HG03280 (cell line): ENCODE results near the gene TFAP2E.

ENCODE experiments used
- ATAC-seq: cut with Tn5 transposase; IDR thresholded peaks from one replicate; pipeline ENCODE4 v1.9.1; 2021; ENCODE audit warnings: mild to moderate bottlenecking, moderate library complexity; ENCODE audit not compliant: unreplicated experiment

TFAP2E gene

DNA sequence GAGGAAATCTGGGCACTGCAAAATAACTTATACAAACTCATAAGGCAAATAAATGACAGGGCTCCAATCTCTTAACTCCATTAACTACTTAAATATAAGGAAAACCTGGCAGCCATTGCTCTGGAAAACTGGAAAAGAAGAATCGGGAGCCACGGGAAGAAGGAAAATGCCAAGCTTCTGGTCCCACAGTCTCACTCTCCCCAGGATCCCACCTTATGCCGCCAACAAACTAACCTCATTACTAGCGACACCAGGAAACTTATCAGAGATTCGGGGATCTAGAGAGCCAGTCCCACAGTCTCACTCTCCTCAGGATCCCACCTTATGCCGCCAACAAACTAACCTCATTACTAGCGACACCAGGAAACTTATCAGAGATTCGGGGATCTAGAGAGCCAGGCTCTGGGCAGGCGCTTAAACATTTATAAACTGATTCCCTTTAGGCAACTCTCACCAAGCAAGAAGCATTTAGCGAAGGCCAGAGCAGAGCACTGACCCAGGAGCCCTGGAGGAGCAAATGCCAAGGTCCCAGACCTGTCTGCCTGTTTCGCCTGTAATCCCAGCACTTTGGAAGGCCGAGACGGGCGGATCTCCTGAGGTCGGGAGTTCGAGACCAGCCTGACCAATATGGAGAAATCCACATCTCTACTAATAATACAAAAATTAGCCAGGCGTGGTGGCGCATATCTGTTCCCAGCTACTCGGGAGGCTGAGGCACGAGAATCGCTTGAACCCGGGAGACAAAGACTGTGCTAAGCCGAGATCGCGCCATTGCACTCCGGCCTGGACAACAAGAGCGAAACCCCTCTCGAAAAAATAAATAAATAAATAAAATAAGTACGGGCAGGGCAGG lies 67.5 kb downstream of the TFAP2E start:
- no peak for ATAC-seq

DNA sequence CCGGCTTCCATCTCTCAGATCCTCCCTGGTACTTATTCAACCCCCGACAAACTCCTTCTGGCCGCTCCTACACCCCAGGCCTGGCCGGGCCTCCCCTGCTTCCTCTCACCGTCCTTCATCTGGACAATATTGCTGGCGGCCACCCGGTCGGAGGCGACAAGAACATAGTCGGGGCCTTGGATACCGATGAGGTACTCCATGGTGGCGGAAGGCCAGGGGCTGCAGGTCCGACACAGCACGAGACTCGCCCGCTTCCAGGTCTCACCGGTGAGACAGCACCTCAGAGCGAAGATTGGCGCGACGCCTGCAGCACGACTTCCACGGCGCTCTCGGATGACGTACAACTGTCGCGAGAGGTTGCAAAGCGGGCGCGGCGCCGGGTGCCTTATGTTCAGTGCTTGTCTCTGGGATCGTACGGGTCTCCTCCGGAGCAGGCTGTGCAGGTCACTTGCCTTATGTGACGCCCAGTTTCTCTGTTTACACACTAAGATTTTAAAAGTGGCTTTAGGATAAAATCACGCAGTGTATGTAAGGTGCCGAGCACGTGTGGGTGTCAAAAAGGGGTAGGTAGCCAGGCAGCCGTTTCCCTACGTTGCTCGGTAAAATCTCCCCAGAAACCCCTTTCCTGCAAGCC lies 68.2 kb downstream of the TFAP2E start, which contains the start of gene PSMB2:
Gene PSMB2 (minus strand): TSS at position 294 of the 634 bp plus-strand sequence. CDS start 94 bp downstream, at position 200.
- ATAC-seq: peak; percentile 82

DNA sequence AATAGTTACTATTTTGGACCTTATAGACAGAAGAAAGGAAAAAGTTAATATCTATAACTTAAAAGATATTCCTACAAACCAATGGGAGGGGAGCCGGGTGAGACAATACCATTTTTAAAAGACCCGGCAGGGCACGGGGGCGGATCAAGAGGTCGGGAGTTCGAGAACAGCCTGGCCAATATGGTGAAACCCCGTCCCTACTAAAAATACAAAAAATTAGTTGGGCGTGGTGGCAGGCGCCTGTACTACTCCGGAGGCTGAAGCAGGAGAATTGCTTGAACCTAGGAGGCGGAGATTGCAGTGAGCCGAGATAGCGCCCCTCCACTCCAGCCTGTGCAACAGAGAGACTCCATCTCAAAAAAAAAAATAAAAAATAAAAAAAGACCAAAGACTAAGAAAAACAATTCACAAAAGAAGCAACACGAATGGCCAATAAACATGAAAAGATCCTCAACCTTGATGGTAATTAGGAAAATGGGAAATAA lies 69.4 kb downstream of the TFAP2E start:
- no peak for ATAC-seq

DNA sequence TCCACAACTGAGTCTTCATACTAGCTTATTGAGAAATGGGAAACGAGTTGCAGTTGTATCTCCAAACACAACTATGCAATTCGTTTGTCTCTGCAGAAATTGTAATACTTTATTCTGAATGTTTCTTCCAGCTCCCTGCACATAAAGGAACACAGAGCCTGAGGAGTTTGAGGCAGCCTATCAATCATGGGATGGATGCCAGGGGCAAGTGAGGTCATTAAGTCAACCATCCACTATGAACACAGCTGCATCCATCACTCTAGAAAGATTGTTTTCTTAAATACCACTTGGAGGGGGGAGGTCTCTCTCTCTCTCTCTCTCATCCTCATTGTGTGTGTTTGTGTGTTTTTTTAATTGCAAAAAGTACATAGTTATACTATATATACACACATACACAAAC lies 71.1 kb downstream of the TFAP2E start:
- ATAC-seq: no peak
